ENCODE data around the gene DMKN. TPM values are rescaled to one million over a fixed set of nuclear protein-coding genes. Genes with fewer than 3 reads are reported as not detected.

DMKN gene
- total RNA-seq, 1 donor from 2014 or later, result 0.27 TPM

GRCh38 chr19:35529241-35530218 is 16.1 kb upstream of the DMKN start:
- peaks cover 26% of the 10 kb centered on the region for H3K27me3 Mint-ChIP-seq (ENCODE audit: low read depth)

GRCh38 chr19:35528218-35529038 is 15.0 kb upstream of the DMKN start, which contains the start of gene SBSN:
TSS of gene SBSN (minus strand) at chr19:35528311. CDS start at chr19:35528281, 30 bp downstream.
- H3K27me3 Mint-ChIP-seq (ENCODE audit: low read depth), result peaks cover 22% of the 10 kb centered on the region
- no peak within 1 kb of the TSS for H3K27ac Mint-ChIP-seq
- intact Hi-C loops (cut with micrococcal nuclease), result no loop called here
- no peaks in the 10 kb centered on the region for H3K36me3 Mint-ChIP-seq (ENCODE audit: low read depth)
- H3K9me3 Mint-ChIP-seq, result no peaks in the 10 kb centered on the region
- no peak for DNase-seq (ENCODE audit: low spot score)
- no peaks in the 10 kb centered on the region for H3K4me1 Mint-ChIP-seq (ENCODE audit: low read depth)
- H3K4me3 Mint-ChIP-seq (ENCODE audit: low read depth), result no peak within 1 kb of the TSS

More at GRCh38 chr19:35529241-35530218, 16.1 kb upstream of the DMKN start:
- DNase-seq (ENCODE audit: low spot score), result no peak
- H3K9me3 Mint-ChIP-seq, result no peaks in the 10 kb centered on the region
- no peak overlapping the region for H3K4me3 Mint-ChIP-seq (ENCODE audit: low read depth)
- intact Hi-C loops (cut with micrococcal nuclease), result no loop called here
- no peak overlapping the region for H3K27ac Mint-ChIP-seq
- no peaks in the 10 kb centered on the region for H3K36me3 Mint-ChIP-seq (ENCODE audit: low read depth)
- H3K4me1 Mint-ChIP-seq (ENCODE audit: low read depth), result peaks cover 5% of the 10 kb centered on the region

- H3K36me3 Mint-ChIP-seq (ENCODE audit: low read depth), result no peaks in the 10 kb centered on the region
- H3K27me3 Mint-ChIP-seq (ENCODE audit: low read depth), result peaks cover 7% of the 10 kb centered on the region
- no peak overlapping the region for H3K4me3 Mint-ChIP-seq (ENCODE audit: low read depth)
- H3K4me1 Mint-ChIP-seq (ENCODE audit: low read depth), result no peaks in the 10 kb centered on the region
- intact Hi-C loops (cut with micrococcal nuclease), result no loop called here
- DNase-seq (ENCODE audit: low spot score), result no peak
- no peaks in the 10 kb centered on the region for H3K9me3 Mint-ChIP-seq
- H3K27ac Mint-ChIP-seq, result no peak overlapping the region
Measured at GRCh38 chr19:35525873-35526272, 12.4 kb upstream of the DMKN start.

DNA sequence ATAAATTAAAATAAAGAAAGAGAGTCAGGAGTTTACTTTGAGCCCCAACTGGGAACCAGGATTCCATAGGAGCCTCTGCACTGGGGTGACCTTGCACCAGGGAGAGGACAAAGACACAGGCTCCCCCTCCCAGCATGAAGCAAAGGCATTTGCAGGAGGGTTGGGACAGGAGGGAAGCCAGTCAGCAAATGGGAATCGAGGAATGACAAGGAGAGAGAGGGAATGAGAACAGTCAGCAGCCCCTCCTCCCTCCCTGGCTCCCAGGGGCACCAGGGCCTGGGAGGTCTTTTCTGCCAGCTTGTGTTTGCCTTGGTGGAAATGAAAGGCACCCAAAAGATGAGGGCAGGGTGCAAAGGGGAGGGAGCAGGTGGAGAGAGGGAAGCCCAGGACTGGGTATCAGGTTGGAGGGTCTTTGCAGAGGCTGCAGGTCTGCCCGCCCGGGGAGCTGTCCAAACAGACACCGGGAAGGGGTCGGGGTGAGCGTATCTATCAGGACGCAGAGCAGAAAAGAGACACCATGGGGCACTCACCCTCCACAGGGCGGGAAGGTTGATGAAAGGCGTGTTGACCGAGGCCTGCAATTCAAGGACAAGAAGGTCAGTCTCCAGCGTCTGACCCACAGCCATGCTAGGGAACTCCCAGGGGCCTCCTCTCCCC is 10.9 kb upstream of the DMKN start:
- intact Hi-C loops (cut with micrococcal nuclease), result no loop called here
- no peaks in the 10 kb centered on the region for H3K9me3 Mint-ChIP-seq

DNA sequence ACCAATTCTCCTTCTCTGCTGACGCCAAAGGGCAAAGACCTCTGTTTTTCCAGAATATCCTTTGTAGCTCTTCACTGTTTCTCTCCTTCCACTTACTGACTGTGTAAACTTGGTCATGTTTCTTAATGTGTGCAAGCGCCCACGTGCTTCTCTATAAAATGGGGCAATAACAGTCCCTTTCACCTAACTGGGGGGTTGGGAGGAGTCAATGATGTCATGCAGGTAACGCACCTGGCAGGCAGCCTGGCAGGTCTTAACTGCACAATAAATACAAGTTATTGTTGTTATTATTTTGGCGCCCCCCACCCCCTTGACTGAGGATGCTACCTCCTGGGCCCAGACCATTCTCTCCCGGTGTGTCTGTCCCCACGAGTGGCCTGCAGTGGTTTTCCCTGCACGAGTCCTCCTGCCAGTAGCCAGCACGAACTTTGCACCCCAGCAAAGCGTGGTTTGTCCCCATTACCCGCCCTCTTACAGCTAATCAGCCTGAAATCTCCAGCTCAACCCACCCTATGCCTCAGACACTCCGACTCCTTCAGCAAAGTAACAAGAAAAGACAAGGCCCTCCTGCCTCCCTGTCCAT is 9.4 kb upstream of the DMKN start:
- intact Hi-C loops (cut with micrococcal nuclease), result no loop called here
- H3K9me3 Mint-ChIP-seq, result no peaks in the 10 kb centered on the region
- H3K36me3 Mint-ChIP-seq (ENCODE audit: low read depth), result no peaks in the 10 kb centered on the region
- H3K27ac Mint-ChIP-seq, result no peak overlapping the region
- no peaks in the 10 kb centered on the region for H3K4me1 Mint-ChIP-seq (ENCODE audit: low read depth)
- H3K27me3 Mint-ChIP-seq (ENCODE audit: low read depth), result peaks cover 3% of the 10 kb centered on the region
- H3K4me3 Mint-ChIP-seq (ENCODE audit: low read depth), result no peak overlapping the region
- no peak for DNase-seq (ENCODE audit: low spot score)

More for the DNA sequence above, 10.9 kb upstream of the DMKN start:
- Mint-ChIP-seq H3K4me3 (ENCODE audit: low read depth) (no peak overlapping the region), H3K27me3 (ENCODE audit: low read depth) (peaks cover 7% of the 10 kb centered on the region), H3K36me3 (ENCODE audit: low read depth) (no peaks in the 10 kb centered on the region), H3K27ac (no peak overlapping the region), H3K4me1 (ENCODE audit: low read depth) (no peaks in the 10 kb centered on the region)
- no peak for DNase-seq (ENCODE audit: low spot score)

GRCh38 chr19:35521124-35521743 is 7.8 kb upstream of the DMKN start:
- DNase-seq (ENCODE audit: low spot score), result no peak
- H3K4me3 Mint-ChIP-seq (ENCODE audit: low read depth), result no peak overlapping the region
- H3K36me3 Mint-ChIP-seq (ENCODE audit: low read depth), result no peaks in the 10 kb centered on the region
- peaks cover 3% of the 10 kb centered on the region for H3K27me3 Mint-ChIP-seq (ENCODE audit: low read depth)
- intact Hi-C loops (cut with micrococcal nuclease), result no loop called here
- H3K27ac Mint-ChIP-seq, result no peak overlapping the region
- no peaks in the 10 kb centered on the region for H3K9me3 Mint-ChIP-seq
- no peaks in the 10 kb centered on the region for H3K4me1 Mint-ChIP-seq (ENCODE audit: low read depth)

DNA sequence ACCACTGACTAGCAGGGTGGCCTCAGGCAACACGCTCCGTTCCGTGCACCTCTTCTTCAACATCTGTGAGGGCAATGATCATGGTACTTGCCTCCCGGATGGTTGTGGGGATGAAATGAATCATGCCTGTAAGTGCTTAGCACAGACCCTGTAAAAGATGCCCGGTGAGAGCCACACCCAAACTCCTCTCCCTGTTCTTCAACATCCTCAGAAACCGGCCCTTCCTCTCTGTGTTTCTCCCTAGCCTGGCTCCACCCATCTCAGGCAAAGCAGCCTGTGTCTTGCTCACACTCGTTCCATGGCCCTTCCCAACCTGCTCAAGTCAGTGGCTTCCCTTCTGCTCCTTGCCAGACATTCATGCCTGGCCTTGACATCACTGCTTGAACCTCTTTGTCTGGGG is 5.8 kb upstream of the DMKN start:
- H3K4me3 Mint-ChIP-seq (ENCODE audit: low read depth), result no peak overlapping the region
- H3K4me1 Mint-ChIP-seq (ENCODE audit: low read depth), result no peaks in the 10 kb centered on the region
- DNase-seq (ENCODE audit: low spot score), result no peak
- no peaks in the 10 kb centered on the region for H3K36me3 Mint-ChIP-seq (ENCODE audit: low read depth)
- H3K27ac Mint-ChIP-seq, result no peak overlapping the region
- intact Hi-C loops (cut with micrococcal nuclease), result no loop called here
- no peaks in the 10 kb centered on the region for H3K9me3 Mint-ChIP-seq
- H3K27me3 Mint-ChIP-seq (ENCODE audit: low read depth), result peaks cover 3% of the 10 kb centered on the region

- H3K9me3 Mint-ChIP-seq, result no peaks in the 10 kb centered on the region
- peaks cover 7% of the 10 kb centered on the region for H3K27me3 Mint-ChIP-seq (ENCODE audit: low read depth)
- H3K4me3 Mint-ChIP-seq (ENCODE audit: low read depth), result no peak overlapping the region
- H3K27ac Mint-ChIP-seq, result no peak overlapping the region
- no peaks in the 10 kb centered on the region for H3K4me1 Mint-ChIP-seq (ENCODE audit: low read depth)
- intact Hi-C loops (cut with micrococcal nuclease), result no loop called here
- no peaks in the 10 kb centered on the region for H3K36me3 Mint-ChIP-seq (ENCODE audit: low read depth)
- no peak for DNase-seq (ENCODE audit: low spot score)
Measured at GRCh38 chr19:35518313-35518712, 4.9 kb upstream of the DMKN start.

DNA sequence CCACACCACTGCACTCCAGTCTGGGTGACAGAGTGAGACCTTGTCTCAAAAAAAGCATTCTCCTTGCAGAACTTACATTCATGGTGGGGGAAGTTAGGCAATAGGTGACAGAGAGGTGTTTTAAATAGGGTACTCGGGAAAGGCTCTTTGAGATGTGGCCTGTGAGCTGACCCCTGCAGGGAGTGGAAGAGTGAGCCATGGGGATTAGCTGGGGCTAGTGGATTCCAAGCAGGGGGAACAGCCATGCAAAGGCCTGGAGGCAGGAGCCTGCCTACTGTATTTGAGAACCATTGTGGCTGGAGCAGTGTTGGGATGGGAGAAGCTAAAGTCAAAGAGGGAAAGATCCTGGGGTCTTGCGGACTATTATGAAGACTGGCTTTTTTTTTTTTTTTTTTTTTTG is 3.9 kb upstream of the DMKN start:
- intact Hi-C loops (cut with micrococcal nuclease), result no loop called here
- Mint-ChIP-seq H3K27me3 (ENCODE audit: low read depth) (peaks cover 7% of the 10 kb centered on the region), H3K27ac (no peak overlapping the region), H3K4me1 (ENCODE audit: low read depth) (no peaks in the 10 kb centered on the region), H3K4me3 (ENCODE audit: low read depth) (no peak overlapping the region), H3K9me3 (no peaks in the 10 kb centered on the region), H3K36me3 (ENCODE audit: low read depth) (no peaks in the 10 kb centered on the region)
- DNase-seq (ENCODE audit: low spot score), result no peak

DNA sequence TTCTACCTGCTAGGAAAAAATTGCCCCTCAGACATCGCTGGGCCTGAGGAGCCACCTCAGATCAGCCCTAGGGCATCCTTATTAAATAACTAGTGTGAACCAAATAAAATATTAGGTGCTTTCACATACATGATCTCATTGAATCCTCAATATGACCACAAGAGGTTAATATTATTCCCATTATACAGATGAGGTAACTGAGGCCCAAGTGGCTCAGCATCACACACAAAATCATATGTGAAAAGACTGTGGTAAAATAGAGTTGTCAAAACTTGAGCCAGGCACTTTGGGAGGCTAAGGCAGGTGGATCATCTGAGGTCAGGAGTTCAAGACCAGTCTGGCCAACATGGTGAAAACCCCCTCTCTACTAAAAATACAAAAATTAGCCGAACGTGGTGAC is 2.9 kb upstream of the DMKN start:
- H3K36me3 Mint-ChIP-seq (ENCODE audit: low read depth), result no peaks in the 10 kb centered on the region
- no peak overlapping the region for H3K4me3 Mint-ChIP-seq (ENCODE audit: low read depth)
- no peak overlapping the region for H3K27ac Mint-ChIP-seq
- H3K27me3 Mint-ChIP-seq (ENCODE audit: low read depth), result peaks cover 9% of the 10 kb centered on the region
- no peaks in the 10 kb centered on the region for H3K4me1 Mint-ChIP-seq (ENCODE audit: low read depth)
- H3K9me3 Mint-ChIP-seq, result no peaks in the 10 kb centered on the region
- DNase-seq (ENCODE audit: low spot score), result no peak
- intact Hi-C loops (cut with micrococcal nuclease), result no loop called here

GRCh38 chr19:35514282-35514809 is 897 bp upstream of the DMKN start:
- DNase-seq (ENCODE audit: low spot score), result no peak
- Mint-ChIP-seq H3K36me3 (ENCODE audit: low read depth) (no peaks in the 10 kb centered on the region), H3K27me3 (ENCODE audit: low read depth) (peaks cover 18% of the 10 kb centered on the region), H3K9me3 (no peaks in the 10 kb centered on the region), H3K4me3 (ENCODE audit: low read depth) (no peak overlapping the region), H3K27ac (no peak overlapping the region), H3K4me1 (ENCODE audit: low read depth) (peaks cover 9% of the 10 kb centered on the region)
- intact Hi-C loops (cut with micrococcal nuclease), result loop anchor here (5.0 kb wide), 1 partner anchor 33 kb away; the partner anchor contains the start of gene TMEM147
